Activated CD4-positive, alpha-beta T cell treated with anti-CD3 and anti-CD28 coated beads, Interleukin-10, Interleukin-2, amounts not matched to agents 100 ng/mL and 50 ng/mL, durations not matched to agents 16 hours and 8 hours (primary cell): Measurements from ENCODE around the gene DIP2A.
"Not testable (repeated sequence)": the region's sequence is repeated elsewhere in the genome, so short reads cannot be mapped to it uniquely, and the experiment has no call there.

Experiments
- DNase-seq: peaks from one replicate; pipeline ENCODE4 v3.0.0-alpha.2; 2020

The DIP2A gene

DNA sequence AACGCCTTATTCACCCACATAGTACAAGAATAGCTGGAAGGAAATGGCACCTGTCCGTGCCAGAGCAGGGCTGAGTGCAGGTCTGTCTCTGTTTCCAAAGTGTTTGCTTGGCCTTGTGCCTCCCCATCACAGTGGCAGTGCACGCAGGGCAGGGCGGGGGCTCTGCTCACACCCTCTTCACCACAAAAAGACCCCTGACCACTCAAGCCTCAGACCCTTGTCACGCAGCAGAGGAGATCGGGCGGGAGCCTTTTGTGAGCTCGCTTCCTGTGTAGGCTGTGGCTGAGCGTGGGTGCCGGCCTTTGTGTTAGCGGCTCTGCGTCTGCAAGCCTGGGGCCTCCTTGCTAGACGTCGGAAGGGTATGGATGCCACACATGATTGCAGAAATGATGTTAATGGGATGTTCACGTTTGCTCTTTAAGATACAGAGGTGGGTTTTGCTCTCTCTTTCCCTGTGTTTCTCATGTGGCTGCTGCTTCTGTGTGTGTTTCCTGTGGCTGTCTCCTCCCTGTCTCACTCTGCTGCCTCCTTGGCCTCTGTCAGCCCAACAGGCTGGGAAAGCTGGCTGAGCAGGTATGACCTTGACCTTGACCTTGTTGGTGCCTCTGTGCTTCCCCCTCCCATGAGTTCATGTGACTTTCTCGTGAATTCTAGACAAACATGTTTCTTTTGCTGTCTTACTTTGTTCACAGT lies 100.7 kb downstream of the DIP2A start:
- peak; percentile 61 for DNase-seq

DNA sequence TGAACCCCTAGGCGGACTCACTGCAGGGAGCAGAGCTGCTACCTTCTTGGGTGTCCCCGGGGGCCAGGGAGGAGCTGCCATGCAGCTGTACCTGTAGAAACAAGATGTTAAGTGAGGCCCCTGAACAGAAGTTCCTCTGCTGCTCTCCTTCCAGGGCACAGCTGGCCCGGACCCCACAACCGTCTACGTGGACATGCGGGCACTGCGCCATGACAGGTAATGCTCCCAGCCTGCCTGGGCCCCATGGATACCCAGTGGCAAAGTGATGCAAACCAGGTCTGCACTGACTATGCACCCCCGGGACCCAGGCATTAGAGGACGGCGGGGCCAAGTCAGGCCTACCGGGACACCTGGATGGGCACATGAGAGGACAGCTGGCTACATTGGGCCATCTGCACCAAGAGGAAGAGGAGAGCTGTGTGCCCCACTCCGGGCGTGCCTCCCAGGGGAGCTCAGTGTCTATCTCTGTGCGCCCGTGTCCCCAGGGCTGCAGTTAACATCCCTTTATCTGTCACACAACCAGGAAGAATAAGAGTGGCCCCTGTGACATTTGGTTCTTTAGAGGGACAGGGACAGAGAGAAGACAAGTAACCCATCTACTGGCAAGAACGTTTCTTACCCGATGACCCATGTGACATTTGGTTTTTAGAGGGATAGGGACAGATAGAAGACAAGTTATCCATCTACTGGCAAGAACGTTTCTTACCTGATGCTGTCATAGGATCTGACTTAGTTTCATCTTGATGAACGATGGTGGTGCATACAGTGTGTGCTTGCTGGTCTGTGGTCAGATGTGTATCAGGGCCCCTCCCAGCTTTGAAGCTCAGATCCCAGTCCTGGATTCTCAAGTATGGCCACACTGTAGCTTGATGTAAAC lies 102.1 kb downstream of the DIP2A start:
- no peak for DNase-seq

- no peak for DNase-seq
These were observed 102.9 kb downstream of the DIP2A start for GRCh38 chr21:46561445-46562090.

DNA sequence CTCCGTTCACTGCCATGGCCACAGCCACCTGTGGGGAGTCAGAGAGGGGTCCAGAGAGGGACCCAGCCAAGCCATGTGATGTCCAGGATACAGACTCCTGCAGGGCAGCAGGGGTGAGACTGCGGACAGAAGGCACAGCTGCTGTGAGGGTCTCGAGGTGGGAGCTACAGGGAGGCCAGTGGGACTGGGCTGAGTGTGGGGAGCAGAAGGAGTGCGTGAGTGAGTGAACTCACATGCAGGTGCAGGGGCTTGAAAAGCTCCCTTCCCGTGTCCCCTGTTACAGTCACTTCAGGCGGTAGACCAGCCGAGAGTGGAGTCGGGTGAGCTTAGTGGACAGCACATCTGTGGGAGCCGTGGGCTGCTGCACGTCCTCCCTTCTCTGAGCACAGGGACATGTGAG lies 103.8 kb downstream of the DIP2A start:
- no peak for DNase-seq

GRCh38 chr21:46562964-46563607 lies 104.4 kb downstream of the DIP2A start:
- no peak for DNase-seq

DNA sequence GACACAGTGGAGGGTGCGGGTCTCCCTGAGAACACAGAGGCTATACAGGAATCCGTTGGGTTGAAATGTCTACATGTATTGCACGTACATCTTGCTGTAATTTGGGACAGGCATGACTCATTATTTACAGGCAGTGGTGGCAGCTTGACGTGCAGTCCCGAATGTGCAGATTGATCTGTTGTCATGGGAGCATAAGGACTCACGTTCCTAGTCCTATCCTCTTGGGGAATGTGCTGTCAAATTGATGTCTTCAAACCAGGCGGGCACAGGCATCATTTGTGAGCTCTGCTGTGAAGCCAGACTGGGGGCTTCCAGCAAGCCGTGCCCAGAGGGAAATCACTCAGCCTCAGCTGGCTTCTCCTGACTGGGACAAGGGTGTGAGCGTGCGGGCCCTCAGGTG lies 105.7 kb downstream of the DIP2A start:
- DNase-seq = no peak

GRCh38 chr21:46567348-46567747 lies 108.7 kb downstream of the DIP2A start:
- DNase-seq = no peak

GRCh38 chr21:46568562-46568961 lies 109.9 kb downstream of the DIP2A start:
- DNase-seq = no peak

DNA sequence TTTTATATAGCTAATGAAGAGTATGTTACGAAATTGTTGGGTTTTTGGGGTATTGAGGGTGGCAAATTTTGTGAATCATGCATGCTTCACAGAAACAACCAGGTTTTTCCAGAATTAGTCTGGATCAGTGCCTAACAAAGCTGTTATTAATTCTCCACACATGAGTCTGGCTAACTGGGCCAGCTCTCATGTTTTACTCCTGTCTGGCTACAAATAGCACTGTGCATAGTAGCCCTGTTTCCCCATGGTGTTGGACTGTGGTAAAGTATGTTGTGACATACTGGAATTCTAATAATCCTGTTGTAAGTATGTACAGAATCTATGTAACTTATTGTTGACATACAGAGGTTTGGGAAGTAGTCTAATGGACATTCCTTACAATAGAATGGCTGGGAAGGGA lies 110.4 kb downstream of the DIP2A start:
- no peak for DNase-seq

GRCh38 chr21:46570119-46570518 lies 111.4 kb downstream of the DIP2A start:
- DNase-seq = no peak

DNA sequence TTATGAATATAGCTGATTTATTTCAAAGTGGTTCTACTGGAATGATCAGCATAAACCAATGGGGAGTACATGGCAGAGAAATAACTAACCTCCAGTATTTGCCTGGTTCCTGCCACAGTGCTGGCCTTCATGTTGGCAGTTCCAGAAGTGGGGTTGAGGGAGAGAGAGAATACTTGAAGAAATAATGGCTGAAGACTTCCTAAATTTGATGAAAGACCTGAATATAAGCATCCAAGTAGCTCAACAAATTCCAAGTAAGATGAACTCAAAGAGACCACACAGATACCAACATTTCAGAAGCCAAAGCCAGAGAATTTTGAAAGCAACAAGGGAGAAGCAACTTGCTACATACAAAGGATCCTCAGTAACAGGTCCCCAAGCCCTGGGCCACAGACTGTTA lies 111.9 kb downstream of the DIP2A start:
- DNase-seq = no peak

DNA sequence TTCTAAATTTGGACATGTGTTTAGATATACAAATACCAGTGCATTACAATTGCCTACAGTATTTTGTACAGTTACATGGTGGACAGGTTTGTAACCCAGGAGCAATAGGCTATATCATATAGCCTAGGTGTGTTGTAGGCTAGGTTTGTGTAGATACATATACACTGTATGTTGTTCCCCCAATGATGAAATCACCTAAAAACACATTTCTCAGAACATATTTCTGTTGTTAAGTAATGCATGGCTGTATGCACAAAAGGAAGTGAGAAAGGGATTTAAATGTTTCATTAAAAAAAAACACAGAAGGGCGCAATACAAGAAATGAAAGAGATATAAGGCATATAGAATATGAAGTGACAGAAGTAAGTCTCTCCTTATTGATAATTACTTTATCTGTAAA lies 114.2 kb downstream of the DIP2A start:
- no peak for DNase-seq

GRCh38 chr21:46577786-46578185 lies 119.1 kb downstream of the DIP2A start:
- not testable (repeated sequence) for DNase-seq

DNA sequence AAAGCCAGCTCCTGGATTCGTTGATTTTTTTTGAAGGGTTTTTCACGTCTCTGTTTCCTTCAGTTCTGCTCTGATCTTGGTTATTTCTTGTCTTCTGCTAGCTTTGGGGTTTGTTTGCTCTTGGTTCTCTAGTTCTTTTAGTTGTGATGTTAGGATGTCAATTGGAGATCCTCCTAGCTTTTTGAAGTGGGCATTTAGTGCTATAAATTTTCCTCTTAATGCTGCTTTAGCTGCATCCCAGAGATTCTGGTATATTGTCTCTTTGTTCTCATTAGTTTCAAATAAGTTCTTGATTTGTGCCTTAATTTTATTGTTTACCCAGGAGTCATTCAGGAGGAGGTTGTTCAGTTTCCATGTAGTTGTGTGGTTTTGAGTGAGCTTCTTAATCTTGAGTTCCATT lies 120.7 kb downstream of the DIP2A start:
- DNase-seq = not testable (repeated sequence)

DNA sequence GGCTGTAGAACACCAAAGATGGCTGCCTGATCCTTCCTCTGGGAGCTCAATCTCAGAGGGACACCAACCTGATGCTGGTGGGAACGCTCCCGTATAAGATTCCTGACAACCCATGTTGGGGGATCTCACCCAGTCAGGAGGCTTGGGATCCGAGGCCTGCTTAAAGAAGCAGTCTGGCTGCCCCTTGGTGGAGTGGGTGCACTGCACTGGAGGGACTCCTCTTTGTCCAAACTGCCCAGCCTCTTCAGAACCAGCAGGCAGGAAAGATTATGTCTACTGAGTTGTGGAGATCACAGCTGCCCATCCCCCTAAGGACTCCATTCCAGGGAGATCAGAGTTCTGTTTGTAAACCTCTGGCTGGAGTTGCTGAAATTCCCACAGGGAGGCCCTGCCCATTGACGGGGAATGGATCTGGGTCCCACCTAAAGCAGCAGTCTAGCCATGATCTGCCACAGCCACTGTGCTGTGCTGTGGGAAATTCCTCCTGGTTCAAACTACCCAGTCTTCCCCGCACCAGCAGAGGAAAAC lies 123.2 kb downstream of the DIP2A start:
- no peak for DNase-seq

GRCh38 chr21:46585191-46585953 lies 126.7 kb downstream of the DIP2A start:
- no peak for DNase-seq

- DNase-seq = no peak
These were observed 135.6 kb downstream of the DIP2A start for GRCh38 chr21:46594276-46594675.

- DNase-seq = no peak
These were observed 137.5 kb downstream of the DIP2A start for GRCh38 chr21:46596201-46596600.

GRCh38 chr21:46597031-46597430 lies 138.3 kb downstream of the DIP2A start:
- no peak for DNase-seq

DNA sequence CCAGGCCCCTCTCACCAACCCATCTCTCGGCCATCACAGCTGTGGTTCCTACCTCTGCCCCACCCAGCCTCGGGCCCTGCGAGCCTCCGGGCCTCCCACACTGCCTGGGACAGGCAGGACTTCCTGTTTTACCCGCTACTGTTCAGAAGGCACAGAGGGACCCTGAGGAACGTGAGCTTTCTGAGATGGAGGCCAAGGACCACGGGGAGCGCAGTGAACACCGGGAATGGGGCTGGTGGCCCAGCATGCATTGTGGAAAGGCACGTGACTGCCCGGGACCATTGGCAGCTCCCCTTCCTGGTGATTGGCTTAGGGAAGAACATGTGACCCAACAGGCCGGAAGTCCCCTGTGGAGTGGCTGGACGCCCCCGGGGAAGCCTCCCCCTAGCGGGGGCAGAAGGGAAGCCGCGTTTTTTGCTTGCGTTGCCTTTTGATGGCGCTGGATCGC lies 139.2 kb downstream of the DIP2A start:
- no peak for DNase-seq

GRCh38 chr21:46598581-46599572 lies 140.2 kb downstream of the DIP2A start:
- DNase-seq = no peak
